OCI-M2 (cell line): ENCODE data around the gene GLG1.
"Not testable (repeated sequence)": the region's sequence is repeated elsewhere in the genome, so short reads cannot be mapped to it uniquely, and the experiment has no call there.

Source experiments
- DNase-seq: peaks from one replicate; lab custom pipeline; 2025; ENCODE audit not compliant: unreplicated experiment; lab: John Stamatoyannopoulos, UW

The GLG1 gene

DNA sequence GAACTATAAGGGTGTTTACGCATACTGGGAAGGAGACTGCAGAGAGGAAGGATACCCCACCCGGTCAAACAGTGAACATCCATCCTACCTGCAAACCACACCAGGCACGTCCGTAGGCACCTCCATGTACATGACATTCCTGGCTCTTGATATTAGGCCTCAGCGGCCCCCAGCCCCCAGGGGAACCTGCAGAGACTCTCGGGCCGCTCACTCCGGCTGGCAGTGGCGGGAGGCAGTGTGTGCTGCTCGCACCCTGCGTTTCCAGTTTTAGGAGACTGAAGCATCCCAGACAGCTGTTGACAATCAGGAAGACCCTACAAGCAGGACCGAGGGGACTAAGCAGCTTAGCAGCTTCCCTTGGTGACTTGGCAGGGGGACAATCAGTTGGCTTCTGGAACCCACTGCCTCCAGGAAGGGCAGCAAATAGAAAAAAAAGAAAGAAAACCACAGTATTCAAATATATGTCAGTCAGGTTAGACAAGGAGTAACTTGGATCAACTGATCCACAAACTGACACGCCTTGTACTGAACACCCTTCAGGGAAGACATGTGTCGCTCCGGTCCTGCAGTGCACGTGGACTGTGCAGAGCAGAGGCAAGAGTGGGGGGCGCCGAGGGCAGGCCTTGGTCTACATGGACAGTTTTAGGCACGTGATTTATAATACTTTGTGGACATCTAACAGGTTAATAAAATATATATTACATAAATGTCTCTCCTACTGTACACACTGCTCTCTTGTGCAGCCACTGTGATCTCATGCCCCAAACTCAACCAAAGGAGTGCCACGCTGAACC is 155.8 kb downstream of the GLG1 start:
- DNase-seq, result no peak

DNA sequence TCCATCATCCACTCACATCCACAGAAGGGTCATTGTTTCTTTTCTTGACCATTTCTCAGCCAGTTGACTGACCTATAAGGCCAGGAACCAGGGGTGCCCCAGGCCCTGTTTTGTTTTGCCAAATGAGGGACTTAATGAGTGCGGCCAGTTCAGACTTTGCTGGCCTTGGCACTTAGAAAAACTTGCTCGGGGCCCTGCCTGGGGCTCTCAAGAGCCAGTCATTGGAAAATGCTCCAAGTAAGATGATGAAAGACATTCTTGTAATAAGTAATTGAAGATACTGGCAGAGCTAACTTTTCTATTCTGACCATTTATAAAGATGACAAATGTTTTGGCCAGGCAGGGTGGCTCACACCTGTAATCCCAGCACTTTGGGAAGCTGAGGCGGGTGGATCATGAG is 156.7 kb downstream of the GLG1 start:
- DNase-seq, result no peak

DNA sequence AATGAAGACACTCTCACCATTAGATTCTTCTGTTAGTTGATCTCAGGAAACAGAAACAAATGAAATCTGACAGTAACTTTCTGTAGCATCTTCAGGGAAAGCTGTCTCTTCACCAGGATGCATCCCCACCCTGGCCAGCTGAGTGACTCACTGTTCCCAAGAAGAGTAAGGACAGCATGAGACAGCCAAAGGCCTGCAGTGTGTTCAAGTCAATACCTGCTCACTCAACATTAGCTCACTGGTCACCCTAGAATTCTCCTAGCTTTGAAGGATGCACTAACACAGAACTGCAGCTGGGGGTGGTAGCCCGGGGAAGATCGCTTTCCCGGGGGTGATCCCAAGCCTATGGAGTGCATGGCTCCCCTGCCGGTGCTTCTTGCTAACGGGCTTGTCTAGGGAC is 157.4 kb downstream of the GLG1 start:
- no peak for DNase-seq

DNA sequence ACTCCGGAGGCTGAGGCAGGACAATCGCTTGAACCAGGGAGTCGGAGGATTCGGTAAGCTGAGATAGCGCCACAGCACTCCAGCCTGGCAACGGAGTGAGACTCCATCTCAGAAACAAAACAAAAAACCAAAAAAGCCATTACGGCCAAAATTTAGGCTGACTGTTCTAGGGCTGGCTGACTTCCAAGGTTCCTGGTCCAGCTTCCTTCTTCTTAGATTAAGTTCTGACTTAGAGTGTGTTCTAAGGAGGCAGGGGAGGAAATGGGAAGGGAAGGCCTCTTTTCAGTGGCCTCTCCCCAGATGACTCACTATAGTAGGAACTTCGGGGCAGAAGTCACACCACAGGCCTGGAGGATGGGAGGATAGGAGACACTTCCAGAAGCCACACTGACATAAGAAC is 157.9 kb downstream of the GLG1 start:
- no peak for DNase-seq

DNA sequence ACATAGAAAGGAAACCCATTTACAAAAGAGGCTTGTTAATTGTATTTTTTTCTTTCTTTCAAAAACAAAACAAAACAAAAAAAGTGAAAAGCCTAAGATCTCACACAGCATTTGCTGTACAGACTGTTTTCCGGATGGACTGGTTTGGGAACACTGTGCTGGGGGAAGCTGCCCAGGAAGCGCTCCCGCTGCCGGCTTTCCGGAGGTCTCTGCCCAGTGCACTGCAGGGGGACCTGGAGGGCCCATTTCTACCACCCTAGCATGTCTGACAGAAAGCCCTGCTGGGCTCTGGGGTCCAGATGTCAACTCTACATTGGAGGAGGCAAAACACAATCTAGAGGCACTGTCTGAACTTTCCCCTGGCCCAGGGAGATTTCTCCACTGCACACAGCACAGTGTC is 159.3 kb downstream of the GLG1 start:
- no peak for DNase-seq

DNA sequence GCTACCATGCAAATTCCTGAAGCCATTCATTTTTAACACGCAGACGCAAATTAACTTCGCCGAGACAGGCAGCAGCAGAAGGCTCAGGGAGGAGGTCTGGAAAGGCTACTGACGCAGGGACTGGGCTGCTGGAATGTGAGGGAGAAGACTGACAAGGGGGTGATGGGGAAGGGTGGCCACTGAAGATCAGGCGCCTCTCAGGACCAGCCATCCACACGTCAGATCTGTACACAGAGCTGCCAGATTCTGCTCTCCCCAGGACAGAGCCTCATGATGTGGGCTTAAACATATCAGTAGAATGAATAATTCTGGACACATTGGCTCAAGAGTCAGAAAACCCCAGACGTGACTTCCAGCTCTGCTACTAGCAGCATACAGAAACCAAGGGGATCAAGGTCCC is 160.0 kb downstream of the GLG1 start:
- DNase-seq, result no peak

DNA sequence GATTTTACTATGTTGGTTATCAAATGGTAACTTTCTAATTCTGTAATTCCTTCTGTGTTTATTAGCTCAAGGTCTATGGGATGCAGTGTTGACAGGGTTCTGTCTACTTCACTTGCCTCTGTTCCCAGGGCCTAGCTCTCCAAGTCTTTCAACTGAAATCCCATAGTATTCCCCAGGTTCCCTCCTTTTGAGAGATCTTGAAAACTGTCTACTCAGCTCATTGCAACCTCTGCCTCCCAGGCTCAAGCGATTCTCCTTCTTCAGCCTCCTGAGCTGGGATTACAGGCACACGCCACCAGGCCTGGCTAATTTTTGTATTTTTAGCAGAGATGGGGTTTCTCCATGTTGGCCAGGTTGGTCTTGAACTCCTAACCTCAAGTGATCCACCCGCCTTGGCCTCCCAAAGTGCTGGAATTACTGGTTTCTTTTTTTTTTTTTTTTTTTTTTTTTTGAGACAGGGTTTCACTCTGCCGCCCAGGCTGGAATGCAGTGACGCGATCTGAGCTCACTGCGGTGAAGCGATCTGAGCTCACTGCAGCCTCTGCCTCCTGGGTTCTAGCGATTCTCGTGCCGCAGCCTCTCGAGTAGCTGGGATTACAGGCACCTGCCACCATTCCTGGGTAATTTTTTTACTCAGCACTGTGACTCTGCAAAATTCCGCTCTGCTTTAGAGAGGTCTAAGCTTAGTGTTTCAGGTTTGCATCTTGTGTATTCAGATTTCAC is 163.1 kb downstream of the GLG1 start:
- not testable (repeated sequence) for DNase-seq

DNA sequence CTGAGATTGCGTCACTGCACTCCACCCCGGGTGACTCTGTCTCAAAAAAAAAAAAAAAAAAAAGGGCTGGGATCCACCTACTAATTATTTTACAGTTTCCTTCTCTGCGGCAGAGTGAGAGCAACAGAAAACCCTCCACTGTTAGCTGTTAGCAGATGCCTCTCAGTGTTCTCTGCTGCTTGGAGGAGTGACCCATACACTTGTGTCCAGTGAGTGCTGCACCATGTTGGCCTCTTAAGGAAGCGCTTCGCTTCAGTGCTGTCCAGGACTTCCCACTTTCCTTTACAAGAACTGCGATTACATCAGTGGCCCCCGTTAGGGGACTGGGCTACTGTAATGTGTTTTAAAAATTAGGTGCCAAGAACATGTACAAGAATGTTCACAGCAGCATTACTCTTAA is 167.2 kb downstream of the GLG1 start:
- DNase-seq, result no peak

DNA sequence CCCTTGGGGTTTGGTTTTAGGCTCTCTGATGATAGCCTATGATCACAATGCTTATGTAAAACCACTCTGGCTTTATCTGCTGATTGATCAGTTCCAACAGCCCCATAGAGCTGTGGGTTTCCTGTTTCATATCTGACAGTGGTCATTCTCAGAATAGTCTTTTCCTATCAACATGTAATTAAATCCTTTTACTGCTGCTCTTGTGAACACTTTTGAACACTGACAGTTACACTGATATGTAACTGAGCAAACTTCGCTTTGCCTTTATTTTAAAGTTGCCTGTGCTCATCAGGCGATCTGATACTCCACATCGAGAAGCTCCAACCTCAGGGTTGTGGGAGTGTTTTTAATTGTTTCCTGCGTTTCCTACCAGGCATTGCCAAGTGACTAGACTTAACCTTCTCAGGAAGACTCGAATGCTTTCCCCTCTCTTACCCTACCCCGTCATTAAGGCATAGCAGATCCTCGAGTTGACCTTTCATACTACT is 168.4 kb downstream of the GLG1 start:
- DNase-seq, result no peak

DNA sequence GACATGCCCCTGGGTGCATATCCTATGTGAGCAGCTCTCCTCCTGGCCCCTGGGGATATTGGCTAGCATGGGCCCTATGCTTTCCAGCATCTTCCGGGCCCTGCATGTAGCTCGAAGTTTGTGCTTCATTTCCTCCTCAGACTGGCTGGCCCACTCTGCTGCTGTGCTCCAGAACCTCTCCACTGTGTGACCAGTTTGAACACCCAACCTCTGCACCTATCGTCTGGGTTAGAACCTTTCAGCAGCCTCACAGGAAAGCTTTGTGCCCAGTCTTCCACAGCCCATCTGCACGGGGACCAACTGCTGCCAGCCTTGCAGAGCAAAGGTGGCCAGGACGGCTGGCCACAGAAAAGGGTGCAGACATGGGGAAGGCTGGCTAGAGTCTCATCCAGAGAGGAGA is 175.4 kb downstream of the GLG1 start:
- DNase-seq, result no peak

DNA sequence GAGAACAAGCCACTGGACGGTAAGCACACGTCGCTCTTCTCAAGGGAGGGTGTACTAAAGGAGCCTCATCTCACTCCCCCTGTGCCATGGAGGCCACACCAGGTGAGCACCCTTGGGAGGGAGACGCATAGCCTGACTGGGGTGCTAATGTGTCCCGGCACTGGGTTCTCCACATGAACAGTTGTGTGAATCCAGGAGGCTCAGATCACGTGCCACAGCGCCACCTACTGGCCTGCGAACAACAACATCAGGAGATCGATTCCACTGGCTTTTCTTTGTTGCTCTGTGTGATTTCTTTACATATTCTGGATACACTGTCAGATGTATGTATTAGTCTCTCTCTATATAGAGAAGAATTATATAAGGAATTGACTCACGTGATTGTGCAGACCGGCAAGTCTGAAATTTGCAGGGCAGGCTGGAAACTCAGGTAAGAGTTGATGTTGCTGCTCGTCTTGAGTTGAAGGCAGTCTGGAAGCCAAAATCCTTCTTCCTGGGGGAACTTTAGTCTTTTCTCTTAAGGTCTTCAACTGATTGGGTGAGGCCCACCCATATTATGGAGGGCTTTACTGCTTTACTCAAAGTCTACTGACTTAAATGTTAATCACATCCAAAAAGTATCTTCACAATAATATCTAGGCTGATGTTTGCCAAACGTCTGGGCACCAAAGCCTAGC is 176.7 kb downstream of the GLG1 start:
- peak; percentile 21 for DNase-seq

DNA sequence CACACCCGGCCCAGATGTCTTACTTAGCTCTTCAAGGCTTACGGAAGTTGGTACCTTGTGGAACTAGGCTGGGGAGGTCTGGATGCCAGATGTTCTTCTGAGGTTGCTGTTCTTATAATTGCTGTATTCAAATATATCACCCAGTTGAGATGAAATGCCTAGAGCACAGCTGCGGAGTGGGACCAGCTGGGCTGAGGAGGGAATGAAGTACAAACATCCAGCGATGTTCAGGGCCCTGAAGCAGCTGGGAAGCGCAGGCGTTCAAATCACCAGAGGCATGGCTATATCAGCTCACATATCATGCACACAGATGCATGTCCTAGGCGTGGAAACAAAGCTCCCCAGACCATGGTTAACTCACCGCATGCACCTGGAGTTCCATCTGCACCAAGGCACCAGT is 178.4 kb downstream of the GLG1 start:
- DNase-seq, result not testable (repeated sequence)

DNA sequence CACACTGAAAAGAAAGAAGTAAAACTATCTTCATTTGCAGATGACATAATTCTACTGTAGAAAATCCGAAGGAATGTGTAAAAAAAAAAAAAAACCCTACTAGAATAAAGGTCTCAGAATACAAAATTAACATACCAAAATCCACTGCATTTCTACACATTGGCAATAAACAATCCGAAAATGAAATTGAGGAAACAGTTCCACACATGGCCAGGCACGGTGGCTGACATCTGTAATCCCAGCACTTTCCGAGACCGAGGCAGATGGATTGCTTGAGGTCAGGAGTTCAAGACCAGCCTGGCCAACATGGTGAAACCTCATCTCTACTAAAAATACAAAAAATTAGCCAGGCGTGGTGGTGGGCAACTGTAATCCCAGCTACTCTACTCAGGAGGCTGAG is 181.2 kb downstream of the GLG1 start:
- not testable (repeated sequence) for DNase-seq

DNA sequence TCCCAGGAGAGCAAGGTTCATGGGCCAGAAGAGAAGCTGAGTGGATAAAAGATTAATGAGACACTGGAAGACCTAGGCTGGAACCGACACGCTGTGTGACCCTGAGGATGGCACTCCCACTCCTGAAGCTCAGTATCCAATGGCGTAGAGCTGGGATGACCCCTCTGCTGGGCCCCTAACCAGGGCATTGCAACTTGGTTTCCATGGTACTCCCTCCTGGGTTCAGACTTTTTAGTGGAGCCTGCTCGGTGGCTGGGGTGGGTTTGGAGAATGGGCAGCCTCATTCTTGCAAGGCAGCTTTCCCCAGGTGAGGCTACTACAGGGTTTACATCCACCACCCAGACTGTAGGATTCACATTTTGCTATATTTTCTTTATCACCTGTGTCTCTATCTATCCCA is 183.2 kb downstream of the GLG1 start:
- not testable (repeated sequence) for DNase-seq

DNA sequence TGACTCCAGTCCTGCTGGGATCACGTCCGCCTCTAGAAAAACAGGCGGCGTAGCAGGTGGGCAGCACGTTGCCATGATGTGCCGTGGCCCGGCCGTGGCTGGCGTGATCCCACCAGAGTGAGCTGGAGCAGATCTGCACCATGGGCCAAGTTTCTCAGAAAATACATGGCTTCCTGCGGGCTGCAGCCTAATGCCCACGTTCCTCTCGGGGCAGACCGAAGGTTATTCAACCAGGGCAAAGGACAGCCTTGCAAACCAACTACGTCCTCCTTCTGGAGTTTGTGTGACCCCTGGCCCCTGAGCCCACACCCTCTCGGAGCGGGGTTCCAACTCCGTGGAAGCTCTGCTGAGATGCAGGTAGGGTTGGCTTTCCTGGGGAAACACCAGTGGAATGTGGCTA is 184.8 kb downstream of the GLG1 start:
- not testable (repeated sequence) for DNase-seq

DNA sequence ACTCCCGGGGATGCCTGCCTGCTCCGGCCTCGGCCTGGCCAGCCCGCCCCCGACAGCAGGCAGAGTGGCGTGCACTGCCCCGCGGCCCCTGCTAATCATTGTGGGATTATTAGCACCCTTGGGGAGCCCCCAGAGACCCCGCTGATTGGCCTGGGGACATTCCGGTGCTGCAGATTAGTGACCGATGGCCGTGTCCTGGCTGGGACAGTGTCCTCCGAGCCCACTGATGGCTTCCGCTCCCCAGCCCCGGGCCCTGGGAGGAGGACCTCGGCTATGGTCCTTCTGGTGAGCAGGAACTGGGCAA is 185.5 kb downstream of the GLG1 start:
- not testable (repeated sequence) for DNase-seq

DNA sequence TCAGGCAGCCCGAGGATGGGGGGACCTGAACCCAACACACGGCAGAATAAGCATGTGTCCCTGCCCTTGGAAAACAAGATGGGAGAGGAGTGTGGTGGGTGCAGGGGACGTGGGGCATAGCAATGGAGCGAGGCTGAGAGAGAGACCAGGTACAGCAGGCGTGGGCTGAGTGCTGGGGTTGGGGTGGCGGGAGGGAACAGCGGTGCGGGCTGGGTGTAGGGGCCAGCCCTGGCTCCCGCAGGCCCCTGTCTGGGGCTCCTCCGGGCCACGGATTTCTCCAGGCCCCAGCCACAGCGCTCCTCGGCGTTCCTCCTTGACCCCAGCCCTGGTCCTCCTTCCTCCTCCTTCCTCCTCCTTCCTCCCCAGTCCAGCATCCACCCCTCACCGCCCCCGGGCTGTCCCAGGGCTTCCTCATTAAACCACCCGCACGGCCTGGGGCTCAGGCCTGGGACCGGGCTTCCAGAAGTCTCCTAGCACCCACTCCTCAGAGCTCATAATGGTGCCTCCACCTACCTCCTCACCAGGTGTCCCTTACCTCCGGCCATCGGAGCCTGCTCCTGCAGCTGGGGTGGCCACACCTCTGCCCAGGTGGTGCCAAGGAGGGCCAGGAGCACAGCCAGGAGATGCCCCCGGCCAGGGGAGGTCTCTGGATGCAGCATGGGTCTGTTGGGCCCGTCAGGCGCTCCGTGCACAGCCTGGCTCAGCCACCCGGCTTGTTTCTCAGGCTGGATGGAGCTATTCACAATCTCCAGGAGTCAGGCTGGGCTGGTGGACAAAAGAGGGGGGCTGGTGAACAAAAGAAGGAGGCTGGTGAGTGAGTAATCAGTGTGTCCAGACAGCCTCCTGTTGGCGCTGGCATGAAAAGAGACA is 186.1 kb downstream of the GLG1 start, which contains the start of gene CLEC18B:
Gene CLEC18B, minus strand, starts transcription at position 867 of the 870 bp plus-strand sequence. Its CDS starts 208 bp downstream, at position 659.
- not testable (repeated sequence) for DNase-seq

DNA sequence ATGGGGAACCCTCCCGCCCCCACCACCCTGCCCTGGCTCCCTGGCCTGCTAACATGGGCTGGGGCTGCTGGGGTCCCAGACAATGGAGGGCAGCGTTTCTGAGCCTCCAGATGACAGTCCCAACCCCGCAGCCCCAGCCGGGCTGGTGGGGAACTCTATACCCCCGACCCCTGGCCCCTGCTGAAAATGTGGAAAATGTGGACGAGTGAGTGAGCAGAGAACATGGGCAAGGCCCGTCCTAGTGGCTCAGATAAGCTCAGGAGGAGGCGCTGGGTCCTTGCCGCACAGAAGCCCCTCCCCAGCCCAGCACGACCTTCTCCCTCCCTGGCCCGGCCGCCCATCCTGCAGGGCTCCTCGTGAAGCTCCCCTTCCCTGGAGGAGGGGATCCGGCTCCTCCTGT is 187.1 kb downstream of the GLG1 start:
- not testable (repeated sequence) for DNase-seq

DNA sequence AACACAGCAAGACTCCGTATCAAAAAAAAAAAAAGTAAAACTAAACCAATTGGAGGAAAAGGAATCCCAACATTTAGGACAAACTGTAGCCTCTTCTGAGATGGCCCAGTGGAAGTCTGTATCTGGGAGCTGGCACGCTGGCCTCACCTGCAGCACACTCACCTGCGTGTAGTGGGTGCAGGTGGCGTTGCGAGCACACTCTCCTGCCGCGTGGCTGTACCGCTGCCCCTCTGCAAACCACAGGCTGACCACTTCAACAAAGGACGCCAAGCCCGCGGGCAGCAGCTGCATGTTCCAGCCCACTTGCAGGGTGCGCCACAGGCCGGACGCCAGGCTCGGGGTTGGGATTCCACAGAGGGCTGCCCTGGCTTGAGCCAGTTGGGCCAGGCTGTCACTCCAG is 189.0 kb downstream of the GLG1 start:
- not testable (repeated sequence) for DNase-seq

DNA sequence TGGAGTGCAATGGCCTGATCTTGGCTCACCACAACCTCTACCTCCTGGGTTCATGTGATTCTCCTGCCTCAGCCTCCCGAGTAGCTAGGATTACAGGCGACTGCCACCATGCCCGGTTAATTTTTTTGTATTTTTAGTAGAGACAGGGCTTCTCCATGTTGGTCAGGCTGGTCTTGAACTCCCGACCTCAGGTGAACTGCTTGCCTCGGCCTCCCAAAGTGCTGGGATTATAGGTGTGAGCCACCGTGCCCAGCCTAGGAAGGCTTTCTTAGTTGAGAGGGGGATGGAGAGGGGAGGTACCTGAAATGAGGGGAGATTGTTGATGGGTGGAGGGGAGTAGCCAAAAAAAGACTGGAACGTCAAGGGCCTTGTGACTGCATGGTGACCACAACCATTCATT is 193.0 kb downstream of the GLG1 start:
- not testable (repeated sequence) for DNase-seq

DNA sequence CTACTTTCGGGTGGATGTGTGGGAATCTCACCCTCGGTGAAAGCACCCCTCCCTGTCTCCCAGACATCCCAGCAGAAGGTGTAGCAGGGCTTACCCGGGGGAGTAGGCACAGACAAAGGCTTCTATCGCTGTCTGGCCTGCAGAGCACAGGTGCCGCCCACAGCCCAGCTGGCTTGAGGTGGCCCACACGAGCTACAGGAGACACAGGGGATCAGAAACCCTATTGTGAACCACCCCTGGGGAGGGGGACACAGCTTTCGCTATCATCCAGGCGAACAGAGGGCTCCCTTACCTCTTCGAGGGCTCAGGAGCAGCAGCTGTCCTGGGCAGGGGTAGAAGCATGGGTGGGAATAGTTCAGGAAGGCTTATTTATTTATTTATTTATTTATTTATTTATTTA is 193.4 kb downstream of the GLG1 start:
- DNase-seq, result not testable (repeated sequence)
